Measurements from ENCODE around the gene BAHCC1. TPM values are rescaled to one million over a fixed set of nuclear protein-coding genes. Genes with fewer than 3 reads are reported as not detected.
A peak's percentile ranks its signal among the peaks of the same experiment; 100 is the strongest.

Gene BAHCC1
- total and polyA plus RNA-seq, 9 of the 15 experiments (the other 6 are each of a cell fraction or from before 2014, with no cell fraction given), result 0.14 to 26.9 (median 5.0) TPM

GRCh38 chr17:81346090-81346907, 49.0 kb upstream of the BAHCC1 start (continued):
- TF ChIP-seq PCBP2 (IDR thresholded peaks at IDR 0.05; ENCODE audit: low read depth, low read length, poor library complexity, severe bottlenecking), result no peak
- no peak for TF ChIP-seq COPS2 (conservative IDR thresholded peaks at IDR 0.05)

DNA sequence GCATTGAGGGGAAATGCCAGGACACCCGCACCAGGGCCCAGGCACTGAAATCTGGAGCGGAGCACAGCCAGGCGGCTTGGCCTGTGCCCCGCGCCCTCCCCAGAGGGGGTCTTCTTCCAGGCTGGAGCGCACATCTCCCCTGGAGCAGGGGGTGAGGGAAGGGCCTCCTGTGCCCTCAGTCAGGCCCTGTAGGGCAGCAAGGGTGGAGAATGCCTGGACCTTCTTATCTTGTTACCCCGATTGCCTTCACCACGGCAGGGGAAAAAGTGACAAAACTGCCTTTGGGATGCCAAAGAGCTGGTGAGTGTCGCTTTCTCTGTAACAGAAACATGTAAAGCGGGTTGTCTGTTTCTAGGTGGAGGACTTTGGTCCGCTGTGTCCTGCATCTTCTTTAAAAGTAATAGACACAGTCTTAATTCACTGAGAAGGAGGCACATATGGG, 48.3 kb upstream of the BAHCC1 start:
- 44% methylated on average over 11 of the region's 11 CpGs for WGBS (ENCODE audit: insufficient coverage, low coverage, missing lambda C conversion rate)
- peaks cover 12% of the 10 kb centered on the region; the same call in 1 of the 3 replicates for H3K36me3 ChIP-seq (ENCODE audit: control insufficient read depth, insufficient read depth, low read length)
- DNase-seq (ENCODE audit: extremely low read depth in 1 of 4, low spot score in 3 of 4), result no peak
- ChIA-PET POLR2A (interaction anchor here (0.7 to 1.7 kb wide), 2 partner anchors 18 to 365 kb away, joined by 3 to 6 read pairs; partner anchors contain the start of gene SLC25A10), CTCF (ENCODE audit: low intra/inter-chr PET ratio) (no interaction called here)
- FAIRE-seq, result no peak
- peak overlapping the region; percentile 78 to 99 for H3K9ac ChIP-seq (ENCODE audit: insufficient read depth in 1 of 2, low read depth in 2 of 2, low read length in 2 of 2)
- H3K79me2 ChIP-seq (ENCODE audit: control insufficient read depth, insufficient read depth, low read length), result peaks cover 51% of the 10 kb centered on the region
- H2AFZ ChIP-seq (ENCODE audit: low read depth, low read length), result no peak overlapping the region
- intact Hi-C loops (cut with micrococcal nuclease) (no loop called here), in situ Hi-C loops (cut with MboI) (no loop called here)
- peak overlapping the region; percentile 66 for H3K4me3 ChIP-seq
- peaks cover 35 to 69% of the 10 kb centered on the region in 2 experiments for H3K4me1 ChIP-seq (replicated peaks in 1 of 2; ENCODE audit: control insufficient read depth in 2 of 2, insufficient read depth in 2 of 2, low read length in 2 of 2)
- H4K20me1 ChIP-seq (replicated peaks; ENCODE audit: control insufficient read depth, insufficient read depth, low read length), result no peaks in the 10 kb centered on the region
- H3K9me3 ChIP-seq (replicated peaks; ENCODE audit: control insufficient read depth, insufficient read depth, low read depth, low read length), result no peaks in the 10 kb centered on the region
- H3K27ac ChIP-seq (ENCODE audit: extremely low read depth, low read depth, low read length), result peak overlapping the region; percentile 78; the same call in 2 of the 3 replicates
- no peak for ATAC-seq
- BruUV-seq (replicated peaks), result no TSS peak
- H3K27me3 ChIP-seq (ENCODE audit: control insufficient read depth in 2 of 2, insufficient read depth in 2 of 2, low read length in 2 of 2), result no peaks in the 10 kb centered on the region
- peak overlapping the region; percentile 94 for H3K4me2 ChIP-seq (ENCODE audit: insufficient read depth, low read length)
- H3K9me1 ChIP-seq (ENCODE audit: control insufficient read depth, insufficient read depth, low read length), result no peaks in the 10 kb centered on the region
- TF ChIP-seq, protein P1, sequence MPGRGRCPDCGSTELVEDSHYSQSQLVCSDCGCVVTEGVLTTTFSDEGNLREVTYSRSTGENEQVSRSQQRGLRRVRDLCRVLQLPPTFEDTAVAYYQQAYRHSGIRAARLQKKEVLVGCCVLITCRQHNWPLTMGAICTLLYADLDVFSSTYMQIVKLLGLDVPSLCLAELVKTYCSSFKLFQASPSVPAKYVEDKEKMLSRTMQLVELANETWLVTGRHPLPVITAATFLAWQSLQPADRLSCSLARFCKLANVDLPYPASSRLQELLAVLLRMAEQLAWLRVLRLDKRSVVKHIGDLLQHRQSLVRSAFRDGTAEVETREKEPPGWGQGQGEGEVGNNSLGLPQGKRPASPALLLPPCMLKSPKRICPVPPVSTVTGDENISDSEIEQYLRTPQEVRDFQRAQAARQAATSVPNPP (IDR thresholded peaks at IDR 0.05; ENCODE audit: borderline replicate concordance, insufficient read depth, insufficient read length), result no peak
- TF ChIP-seq ZBTB40 (IDR thresholded peaks at IDR 0.05) (0 out of 2 replicates have a peak, but pooled peaks have one; percentile 3), ZBTB40 (CRISPR knock-in tag; IDR thresholded peaks at IDR 0.05) (no peak), POLR2G (IDR thresholded peaks at IDR 0.05; ENCODE audit: low read depth, low read length) (no peak), FOXK1 (CRISPR knock-in tag; IDR thresholded peaks at IDR 0.05; ENCODE audit: borderline replicate concordance) (0 out of 2 replicates have a peak, but pooled peaks have one; percentile 11)
